Measurements from ENCODE around the gene IL3. TPM values are rescaled to one million over a fixed set of nuclear protein-coding genes. Genes with fewer than 3 reads are reported as not detected.

IL3 gene
- total RNA-seq, 1 experiment from 2014 or later = not detected

DNA sequence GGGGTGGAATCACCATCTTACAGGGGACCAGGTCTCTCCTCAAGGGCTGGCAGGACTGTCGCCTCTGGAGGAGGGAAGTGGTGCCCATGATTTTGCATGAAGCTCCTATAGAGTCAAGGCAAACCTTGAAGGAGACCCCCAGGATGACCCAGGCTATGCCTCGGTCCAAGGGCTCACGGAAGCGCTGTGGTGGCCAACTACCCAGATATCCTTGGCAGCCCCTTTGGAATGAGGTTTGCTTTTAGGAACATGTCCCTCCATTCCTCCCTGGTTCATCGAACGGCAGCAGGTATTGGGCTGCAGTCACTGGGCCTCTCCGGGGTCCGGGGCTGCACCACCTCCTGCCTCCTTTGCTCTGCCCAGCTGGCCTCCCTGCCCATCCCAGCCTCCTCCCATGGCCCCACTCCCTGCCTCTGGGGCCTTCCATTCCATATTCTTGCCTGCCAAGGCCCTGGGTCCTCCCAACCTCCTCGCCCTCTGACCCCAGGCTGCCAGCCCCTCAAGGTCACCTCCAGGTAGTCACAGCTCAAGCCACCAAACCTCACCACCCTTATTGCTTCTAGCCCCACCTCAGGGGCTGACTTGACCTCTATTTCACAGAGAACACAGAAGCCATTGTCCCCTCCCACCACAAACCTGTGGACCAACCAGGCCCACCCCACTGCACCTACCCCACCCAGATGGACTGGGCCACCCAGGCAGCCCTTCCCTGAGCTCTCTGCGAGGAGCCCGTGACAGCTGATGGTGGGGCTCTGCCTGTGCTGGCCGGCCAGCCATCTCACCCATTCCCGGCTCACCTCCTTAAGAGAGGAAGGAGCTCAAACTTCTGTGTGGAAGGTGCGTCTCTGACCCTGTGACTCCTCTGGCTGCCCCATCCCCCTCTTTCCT lies 3.6 kb upstream of the IL3 start:
- no peak for DNase-seq (ENCODE audit: low spot score)

GRCh38 chr5:132057498-132058255 lies 2.8 kb upstream of the IL3 start:
- DNase-seq (ENCODE audit: low spot score) = no peak

DNA sequence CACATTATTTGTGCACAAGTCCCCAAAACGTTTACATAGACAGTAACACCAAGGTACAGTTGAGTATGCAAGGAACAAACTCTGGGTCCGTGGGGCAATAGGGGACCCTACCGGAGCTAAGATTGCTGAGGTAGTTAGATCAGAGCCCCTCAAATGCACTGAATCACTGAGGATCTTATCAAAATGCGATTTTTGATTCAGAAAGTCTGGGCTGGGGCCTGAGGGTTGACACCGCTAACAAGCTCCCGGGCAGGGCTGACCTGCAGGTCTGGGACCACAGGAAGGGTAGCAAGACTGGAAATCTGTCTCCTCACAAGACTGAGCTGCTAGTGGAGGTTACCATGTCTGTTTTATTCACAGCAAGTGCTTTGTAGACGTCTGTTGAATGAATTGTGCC lies 1.8 kb upstream of the IL3 start:
- DNase-seq (ENCODE audit: low spot score) = no peak

DNA sequence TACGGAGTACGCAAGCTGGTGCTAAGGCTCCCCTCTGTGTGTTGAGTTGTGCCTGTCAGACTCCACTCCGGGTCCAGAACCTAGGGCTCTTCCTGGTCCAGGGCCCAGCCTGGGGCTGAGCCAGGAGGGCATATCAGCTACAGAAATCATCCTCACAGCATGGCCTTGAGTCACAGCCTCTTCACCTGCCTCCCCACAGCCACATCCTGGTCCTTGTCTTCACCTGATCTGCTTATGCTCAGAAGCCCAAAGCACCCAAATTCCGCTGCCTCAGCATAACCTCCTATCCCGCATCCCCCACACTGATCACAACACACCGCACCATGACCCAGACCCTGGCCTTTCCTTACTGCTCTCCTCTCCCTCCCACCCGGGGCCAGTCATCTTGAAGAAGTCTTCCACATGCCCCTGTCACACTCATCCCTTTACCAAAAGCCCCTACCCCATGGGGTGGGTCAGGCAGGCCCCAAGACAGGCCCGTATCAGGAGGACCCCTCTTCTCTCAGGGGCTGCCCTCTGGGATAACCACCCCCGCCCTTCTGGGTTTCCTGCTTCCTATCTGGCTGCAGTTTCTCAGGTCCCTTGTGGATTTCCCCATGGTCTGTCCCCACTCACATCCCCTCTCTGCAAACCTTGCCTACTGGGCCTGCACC lies 1.3 kb upstream of the IL3 start:
- DNase-seq (ENCODE audit: low spot score) = no peak

GRCh38 chr5:132059696-132060500 lies 557 bp upstream of the IL3 start:
- DNase-seq (ENCODE audit: low spot score) = no peak

- peak; percentile 73 for DNase-seq (ENCODE audit: low spot score)
These were observed 2.8 kb downstream of the IL3 start for GRCh38 chr5:132063090-132063911.

- no peak for DNase-seq (ENCODE audit: low spot score)
These were observed 3.7 kb downstream of the IL3 start for GRCh38 chr5:132064140-132064539.

DNA sequence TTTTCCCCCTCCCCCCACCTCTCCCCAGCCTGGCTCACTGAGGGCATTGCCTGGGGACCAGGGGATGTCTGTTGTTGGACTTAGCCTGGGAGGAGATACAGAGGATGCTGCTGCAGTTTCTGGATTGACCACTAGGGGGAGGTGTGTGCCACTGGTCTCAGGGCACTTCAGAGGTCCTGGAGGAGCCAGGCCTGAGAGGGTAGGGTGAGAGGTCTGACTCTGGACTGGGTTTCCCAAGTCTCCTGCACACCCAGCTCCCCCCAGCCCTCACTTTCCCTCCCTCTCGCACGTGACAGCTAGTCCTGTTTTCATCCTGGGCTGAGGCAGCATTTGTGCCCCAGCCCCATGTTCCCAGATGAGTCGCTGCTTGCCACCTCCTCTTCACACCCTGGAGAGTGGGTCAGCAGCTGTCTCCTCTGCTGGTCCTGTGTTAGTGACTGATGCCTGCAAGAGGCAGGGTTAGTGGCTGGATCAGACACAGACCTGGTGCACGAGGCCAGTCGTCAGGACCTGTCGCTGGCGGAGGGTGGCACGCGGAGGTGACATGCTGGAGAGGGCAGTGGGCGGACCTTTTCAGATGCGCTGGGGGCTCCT lies 4.4 kb downstream of the IL3 start:
- peak; percentile 72 for DNase-seq (ENCODE audit: low spot score)

GRCh38 chr5:132065351-132065937 lies 5.0 kb downstream of the IL3 start:
- DNase-seq (ENCODE audit: low spot score) = peak; percentile 77

DNA sequence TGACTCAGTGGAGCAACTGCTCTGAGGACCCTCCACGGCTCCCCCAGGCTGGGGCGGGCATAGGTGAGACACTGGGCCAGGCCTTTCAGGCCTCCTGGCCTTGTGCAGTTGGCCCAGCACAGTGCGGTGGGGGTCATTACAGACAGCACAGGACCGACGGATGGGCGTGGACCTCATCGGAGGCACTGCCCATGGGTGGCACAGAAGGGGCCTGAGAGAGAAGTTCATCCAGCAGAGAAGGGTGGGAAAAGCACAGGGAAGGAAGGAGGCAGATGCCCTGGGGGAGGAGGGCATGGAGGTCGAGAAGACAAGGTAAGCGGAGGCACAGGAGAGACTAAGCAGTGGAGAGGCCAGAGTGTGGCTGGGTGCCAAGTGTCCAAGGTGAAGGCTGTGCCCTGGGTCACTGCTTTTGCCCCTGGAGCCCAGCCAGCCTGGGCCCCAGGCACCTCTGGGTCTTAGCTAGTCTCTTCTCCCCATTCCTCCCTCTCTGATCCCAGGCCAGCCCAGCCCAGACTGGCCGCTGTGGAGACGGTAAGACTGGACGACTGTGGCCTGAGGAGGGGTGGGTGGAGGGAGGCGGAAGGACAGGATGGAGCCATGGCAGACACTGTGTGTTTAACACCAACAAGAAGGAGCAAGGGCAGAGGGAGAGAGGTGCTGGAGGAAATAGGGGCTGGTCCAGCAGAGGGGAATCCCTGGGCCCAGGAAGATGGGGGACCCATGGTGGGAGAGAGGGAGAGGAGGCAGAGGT lies 5.7 kb downstream of the IL3 start:
- no peak for DNase-seq (ENCODE audit: low spot score)

DNA sequence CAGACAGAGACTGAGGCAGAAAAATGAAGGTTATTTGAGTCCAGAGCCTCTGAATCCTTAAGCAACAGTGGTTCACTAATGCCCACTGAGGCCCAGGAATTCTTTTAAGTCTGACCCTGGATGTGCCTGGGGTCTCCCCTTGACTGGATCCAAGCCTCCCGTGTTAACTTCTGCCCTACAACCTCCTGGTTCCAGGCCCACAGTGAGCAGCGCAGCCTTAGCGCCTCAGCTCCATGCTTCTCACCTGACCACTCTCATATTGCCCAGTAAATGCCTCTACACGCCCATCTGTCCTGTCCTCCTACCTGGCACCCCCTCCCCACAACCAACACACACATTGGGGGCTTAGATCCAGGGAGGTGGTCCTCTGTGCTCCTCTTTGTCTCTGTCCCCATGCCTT lies 6.4 kb downstream of the IL3 start:
- DNase-seq (ENCODE audit: low spot score) = no peak

- DNase-seq (ENCODE audit: low spot score) = no peak
These were observed 7.0 kb downstream of the IL3 start for GRCh38 chr5:132067451-132067850.

GRCh38 chr5:132067941-132068808 lies 7.7 kb downstream of the IL3 start:
- DNase-seq (ENCODE audit: low spot score) = no peak

GRCh38 chr5:132069561-132069960 lies 9.1 kb downstream of the IL3 start:
- no peak for DNase-seq (ENCODE audit: low spot score)

GRCh38 chr5:132069994-132070393 lies 9.5 kb downstream of the IL3 start:
- no peak for DNase-seq (ENCODE audit: low spot score)

DNA sequence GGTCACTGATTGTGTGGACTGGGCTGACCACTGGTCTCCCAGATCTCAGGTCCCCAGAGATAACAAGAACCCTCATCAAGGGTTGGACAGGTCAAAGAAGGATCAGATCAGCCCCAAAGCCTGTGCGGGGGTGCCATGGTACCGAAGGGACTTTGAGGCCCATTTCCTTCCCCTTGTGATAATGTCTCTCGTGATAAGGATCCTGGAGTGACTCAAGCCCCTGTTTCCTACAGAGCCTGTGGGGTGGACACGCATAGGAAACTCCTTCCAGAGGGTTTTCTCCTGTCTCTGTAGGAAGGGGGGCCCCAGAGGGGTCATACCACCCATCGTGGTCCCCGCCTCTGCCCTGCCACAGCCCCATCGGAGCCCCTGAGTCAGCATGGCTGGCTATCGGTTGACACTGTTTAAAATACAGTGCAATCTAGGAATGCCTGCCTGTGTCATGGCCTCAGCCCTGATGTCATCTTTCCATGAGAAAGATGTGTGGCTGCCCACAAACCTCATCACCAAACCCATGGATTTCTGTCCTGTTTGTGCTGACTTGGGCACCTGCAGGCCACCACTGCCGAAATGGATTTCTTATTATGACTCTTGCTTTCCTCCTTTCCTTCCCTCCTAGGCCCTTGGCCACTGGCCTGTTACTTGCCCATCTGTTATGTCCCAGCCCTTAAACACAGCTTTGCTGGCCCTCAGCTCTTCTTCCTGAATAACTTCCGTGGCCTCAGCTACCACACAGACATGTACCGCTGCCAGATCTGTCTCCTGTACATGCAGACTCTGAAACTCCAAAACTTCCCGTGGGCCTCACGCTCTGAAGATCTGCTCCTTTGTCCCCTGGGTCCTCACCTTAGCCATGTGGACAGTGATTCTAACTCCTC lies 10.2 kb downstream of the IL3 start:
- DNase-seq (ENCODE audit: low spot score) = peak; percentile 63

DNA sequence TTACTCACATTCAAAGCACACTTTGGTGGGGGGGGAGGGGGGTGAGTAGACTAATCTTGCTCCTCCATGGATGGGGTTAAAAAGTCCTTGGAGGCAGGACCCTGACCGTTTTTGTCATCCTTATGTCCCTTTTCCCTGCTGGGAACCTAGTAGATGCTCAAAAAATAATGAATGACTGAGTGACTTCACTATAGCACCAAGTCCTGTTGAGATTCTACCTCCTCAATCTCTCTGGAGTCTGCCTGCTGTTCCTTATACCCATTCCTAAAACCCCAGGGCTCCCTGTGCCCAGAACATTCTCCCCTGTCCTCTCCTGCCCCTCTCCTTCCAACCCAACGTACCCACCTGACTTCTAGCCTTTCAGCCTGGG lies 10.9 kb downstream of the IL3 start:
- DNase-seq (ENCODE audit: low spot score) = no peak
